NB4 (cell line): Measurements from ENCODE around the gene ANKS1B.

Source experiments
- CTCF ChIP-seq: IDR thresholded peaks from one replicate; pipeline ENCODE4 v1.5.1; 2012; ENCODE audit warnings: low read depth, low read length
- TF ChIP-seq, protein P1 (sequence below): IDR thresholded peaks from 2 replicates; pipeline ENCODE4 v1.6.1; 2011; ENCODE audit warnings: low read depth, low read length

DNA sequence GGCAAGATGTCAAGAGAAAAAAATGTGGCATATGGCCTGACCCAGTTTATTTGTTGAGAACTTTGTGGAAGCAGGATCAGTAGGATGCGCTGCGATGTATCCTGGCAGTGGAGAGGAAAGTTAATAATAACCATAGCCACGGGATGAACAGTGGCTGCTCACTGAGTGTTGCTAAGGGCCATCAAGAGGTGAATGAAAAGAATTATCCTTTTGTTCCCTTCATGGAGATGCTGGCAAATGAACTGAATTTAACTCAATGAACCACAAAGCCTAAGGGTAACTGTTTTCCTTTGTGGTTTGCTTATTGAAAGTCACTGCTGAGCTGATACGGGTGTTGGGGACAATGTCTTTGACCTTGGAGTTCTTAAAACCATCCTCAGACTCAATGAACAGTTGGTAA, 863.2 kb downstream of the ANKS1B start:
- TF ChIP-seq CTCF = no peak
- TF ChIP-seq, protein P1, sequence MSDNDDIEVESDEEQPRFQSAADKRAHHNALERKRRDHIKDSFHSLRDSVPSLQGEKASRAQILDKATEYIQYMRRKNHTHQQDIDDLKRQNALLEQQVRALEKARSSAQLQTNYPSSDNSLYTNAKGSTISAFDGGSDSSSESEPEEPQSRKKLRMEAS = no peak
